Globus pallidus (tissue), 1 donor: ENCODE measurements around the gene DPYD.

Experiments used
- DNase-seq: peaks from one replicate; pipeline ENCODE4 v3.0.0-alpha.2; 2015; ENCODE audit warnings: low spot score

DPYD gene

DNA sequence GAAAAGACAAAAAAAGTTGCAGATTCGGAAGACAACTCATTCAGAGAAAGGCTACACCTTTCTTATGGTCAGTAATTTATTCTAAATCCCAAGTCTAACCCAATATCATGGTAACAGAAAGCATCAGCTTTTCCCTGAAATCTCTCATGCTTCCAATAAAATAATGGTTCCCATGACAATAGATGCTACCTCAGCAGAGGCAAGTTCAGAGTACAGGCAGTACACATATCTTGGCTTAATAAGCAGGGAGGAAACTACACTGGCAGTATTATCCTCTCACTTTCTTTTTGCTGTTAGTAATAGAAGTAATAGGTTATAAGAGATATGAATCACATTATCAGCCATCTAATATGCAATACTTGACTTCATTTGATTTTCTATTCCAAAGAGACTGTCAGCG lies 137.1 kb downstream of the DPYD start:
- no peak for DNase-seq

DNA sequence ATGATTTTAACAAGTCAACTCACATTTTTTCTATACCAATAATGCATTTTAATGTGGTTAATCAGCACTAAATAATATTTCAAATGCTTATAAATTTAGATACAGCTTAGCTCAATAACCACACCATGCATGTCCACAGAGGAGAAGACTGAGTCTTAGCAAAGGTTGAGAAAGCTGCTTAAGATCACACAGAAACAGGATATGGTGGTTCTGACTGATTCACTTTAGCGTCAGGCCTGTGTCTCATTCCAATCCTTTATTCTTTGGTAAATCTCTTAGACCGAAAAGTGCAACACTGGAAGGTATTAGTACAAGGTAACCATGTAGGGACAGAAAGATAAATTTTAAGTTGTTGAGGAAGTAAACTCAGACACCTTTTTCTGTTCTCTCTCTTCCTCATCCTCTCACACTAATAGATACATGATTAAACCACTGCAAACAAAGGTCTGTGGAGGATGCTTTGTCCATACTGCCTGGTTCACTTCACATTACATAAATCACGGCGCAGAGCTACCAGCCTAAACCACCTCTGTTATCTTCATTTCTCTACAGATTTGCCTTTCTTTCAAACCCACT lies 139.0 kb downstream of the DPYD start:
- DNase-seq: no peak

DNA sequence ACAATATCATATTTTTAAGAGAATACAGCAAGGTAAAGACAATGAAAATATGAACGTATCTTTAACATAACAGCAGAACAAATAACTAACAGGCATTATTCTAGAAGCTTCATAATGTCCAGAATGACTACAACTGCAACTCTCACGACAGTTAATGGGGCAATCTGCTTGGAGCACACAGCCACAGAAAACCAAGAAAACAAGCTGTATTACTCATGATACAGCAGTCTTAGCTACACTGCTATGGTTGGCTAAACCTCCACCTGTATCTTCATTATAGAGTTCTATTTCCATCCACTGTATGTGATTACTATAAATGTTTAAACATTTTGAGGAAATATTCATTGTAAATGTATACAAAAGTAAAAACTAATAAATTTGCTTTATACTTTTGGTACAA lies 139.9 kb downstream of the DPYD start:
- no peak for DNase-seq

DNA sequence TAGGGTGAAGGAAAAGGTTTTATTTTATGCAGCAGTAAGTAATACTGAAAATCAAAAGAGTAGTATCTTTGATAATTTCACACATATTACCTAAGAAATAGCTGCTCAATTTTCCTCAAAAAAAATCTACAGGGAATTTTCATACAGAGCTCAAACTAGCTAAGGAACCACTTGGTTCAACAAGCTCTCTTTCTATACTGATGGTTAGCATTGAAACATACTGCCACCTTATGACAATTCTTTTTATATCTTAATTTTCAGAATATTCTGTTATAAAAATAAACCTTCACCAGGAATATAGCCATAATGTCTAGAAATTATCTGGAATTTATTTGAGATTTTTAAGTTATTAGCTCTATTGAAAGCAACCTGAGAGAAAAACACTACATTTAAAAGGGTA lies 142.1 kb downstream of the DPYD start:
- DNase-seq: no peak

DNA sequence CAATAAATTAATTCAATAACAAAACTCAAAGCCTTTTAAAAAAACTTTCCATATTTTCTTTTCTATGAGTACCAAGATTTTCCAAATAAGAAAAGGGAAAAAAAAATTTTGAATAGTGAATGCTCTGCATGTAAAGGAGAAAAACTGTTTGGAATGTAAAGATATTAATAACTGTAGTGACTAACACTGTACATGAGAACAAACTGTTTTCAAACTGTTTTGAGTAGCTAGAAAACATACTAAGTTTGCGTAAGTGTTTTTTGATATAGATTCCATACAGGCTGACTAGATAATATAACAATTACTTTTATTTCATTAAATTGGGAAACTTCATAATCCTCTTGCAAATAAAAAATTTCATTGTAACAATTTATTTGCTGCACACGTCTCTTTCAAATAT lies 150.5 kb downstream of the DPYD start:
- DNase-seq: no peak

DNA sequence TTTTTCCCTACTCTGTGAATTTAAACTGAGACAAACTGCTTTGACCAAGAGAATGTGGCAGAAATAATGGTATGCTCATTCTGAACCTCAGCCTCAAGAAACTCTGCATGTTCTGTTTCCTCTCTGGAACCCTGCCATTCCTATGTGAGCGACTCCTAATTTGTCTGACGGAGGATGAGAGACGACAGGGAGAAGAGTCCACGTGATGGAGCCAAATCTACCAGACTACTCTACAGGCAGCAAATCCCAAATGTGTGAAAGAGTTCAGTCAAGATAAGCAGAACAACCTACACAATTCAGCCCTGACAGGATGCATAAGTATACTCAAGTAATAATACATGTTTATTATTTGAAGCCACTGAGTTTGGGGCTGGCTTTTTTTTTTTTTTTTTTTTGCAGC lies 153.5 kb downstream of the DPYD start:
- DNase-seq: no peak

DNA sequence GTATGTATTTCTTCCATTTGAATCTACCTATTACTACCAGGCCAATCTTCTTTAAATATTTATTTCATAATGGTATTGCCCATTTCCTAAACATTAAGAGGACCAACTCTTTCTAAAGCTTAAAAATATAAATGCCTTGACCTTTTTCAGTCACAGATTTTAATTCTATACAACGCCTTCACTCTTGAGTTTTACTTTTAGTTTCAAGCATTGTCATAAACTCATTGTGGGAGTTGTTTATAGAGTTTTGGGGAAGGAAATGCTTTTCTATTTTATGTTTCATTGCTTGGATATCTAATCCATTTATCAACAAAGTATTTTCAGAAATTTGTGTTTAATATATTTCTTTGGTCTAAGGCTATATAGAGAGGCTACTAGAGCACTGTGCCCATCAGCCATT lies 155.8 kb downstream of the DPYD start:
- no peak for DNase-seq

DNA sequence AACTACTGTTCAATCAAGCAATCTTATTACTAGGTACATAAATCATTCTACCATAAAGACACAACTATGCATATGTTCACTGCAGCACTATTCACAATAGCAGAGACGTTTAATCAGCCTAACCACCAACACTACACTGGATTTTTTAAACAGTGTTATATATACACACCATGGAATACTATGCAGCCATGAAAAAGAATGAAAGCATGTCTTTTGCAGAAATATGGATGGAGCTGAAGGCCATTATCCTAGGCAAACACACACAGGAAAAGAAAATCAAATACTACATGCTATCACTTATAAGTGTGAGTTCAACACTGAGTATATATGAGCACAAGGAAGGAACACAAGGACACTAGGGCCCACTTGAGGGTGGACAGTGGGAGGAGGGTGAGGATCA lies 159.2 kb downstream of the DPYD start:
- no peak for DNase-seq

DNA sequence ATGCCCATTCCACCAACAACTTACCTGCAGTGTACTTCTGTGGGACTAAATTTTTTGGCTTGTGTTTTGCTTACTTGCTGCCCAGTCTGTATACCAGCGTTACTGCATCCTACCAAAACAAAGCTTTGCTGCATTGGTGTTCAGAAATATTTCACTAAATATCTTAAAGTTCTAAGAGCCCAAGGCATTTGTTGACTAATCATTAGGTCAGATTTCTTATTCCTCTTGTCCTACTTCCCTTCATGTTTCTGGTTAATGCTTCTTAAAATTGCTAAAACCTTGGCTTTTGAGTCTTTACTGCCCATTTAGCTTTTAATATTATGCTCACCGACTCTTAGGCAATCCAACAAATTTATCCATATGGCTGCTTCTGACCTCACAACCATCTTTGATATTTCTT lies 161.8 kb downstream of the DPYD start:
- DNase-seq: no peak

DNA sequence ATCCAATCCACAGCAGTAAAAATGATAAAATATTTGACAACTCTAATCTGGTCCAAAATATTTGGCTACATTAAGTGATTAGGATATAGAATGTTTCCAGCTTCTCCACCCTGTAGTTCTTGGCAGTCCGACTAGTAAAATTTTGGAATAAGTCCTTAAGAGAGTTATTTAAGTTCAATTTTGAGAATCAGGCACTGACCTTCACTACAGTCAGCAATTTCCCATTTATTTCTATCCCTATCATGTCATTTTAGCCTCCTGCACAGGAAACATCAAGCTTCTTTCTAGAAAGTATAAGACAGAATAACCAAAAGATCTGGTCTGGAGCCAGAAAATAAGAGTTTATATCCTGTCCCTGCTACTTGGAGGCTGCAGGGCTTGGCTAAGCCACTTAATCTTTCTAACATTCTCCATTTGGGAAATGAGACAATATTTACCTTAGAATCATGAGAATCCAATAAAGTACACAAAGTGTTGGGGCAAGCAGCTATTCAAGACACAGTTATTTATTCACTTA lies 162.2 kb downstream of the DPYD start:
- DNase-seq: no peak

DNA sequence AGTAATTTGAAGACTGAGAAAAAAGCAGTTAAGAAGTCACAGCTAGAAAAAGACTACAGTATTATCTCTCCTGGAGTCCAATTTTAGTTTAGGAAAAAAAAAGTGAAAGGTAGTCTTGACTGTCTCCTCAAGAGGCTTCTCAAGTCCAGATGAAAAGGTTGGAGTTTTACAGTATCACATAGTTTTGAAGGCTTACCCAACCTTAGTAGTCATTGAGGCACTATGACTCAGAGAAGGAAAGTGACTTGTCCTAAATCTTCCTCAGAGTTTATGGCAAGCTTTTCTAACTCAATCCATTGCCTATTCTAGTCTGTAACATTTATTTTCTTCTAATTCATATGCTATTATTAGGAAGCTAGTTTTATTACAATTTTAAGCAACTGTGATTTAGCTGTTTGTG lies 174.9 kb downstream of the DPYD start:
- no peak for DNase-seq

DNA sequence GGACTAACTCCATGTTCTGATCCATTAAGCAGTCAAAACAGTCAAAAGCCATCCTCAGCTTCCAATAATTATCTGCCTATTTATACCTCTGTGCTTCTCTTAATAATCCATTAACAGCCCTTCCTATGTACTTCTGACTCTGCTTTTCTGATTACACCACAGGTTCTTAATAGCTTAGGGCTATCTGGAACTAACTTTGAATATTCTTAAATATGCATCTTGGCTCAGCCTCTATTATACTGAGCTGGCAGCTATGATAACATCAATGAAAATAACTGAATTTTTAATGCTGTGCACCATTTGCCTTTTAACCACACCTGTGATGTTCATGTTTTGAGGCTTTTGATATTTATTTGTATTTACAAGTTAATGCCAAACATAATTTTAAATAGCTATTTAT lies 175.9 kb downstream of the DPYD start:
- DNase-seq: no peak

DNA sequence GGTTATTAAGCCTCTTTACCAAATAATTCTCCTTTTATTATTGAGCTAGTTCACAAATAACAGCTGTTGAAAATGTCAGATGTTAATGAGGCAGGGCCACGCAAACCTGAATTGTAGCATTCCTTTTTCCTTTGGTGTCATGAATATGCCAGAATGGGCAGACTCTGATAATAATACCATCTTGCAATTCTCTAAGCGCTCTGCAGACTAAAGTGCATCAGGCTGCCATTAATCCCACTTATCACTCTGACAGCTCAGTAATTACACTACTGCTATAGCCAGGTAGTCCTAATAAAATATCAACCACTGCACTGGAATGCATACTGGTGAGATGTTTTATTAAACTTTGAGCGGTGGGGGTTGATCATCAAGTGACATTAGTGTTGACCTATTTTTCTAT lies 177.7 kb downstream of the DPYD start:
- DNase-seq: no peak

DNA sequence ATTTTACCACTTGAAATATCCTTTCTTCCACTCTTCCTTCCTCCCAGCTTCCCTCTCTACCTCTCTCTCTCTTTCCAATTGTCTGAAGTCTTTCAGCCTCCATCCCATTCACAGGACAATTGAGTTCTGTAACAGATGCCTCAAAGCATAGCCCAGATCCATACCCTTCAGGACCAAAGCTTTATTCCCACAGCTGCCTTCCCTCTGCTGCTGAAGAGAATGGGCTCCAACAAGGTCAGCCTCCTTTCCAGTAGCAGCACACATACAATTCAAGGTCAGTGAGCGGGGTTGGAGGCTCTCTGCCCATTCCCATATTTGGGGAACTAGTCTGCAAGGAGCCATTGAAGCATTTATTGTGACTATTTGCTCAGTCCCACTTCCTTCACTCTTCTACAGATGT lies 179.9 kb downstream of the DPYD start:
- DNase-seq: no peak

DNA sequence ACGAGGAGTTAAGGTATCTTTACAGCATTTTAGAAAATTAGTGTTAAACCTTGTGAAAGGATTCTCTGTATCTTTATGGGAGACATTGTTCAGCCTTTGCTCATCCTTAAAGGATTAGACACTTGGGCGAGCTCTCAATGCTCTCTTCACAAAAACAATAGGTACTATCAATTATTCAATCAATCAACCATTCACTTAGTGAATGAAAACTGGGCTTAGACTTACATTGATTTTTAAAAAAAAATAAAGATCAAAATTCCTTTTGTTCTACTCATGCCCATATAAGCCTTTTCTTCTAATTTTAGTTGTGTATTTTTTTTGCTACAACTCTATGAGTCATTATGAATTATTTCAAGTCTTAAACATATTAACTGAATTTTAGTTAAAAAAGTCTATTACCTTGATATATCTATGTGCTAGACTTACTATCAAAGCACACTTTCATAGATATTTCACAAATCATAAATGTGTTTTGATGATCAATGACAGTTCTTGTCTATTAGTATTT lies 181.2 kb downstream of the DPYD start:
- DNase-seq: no peak

DNA sequence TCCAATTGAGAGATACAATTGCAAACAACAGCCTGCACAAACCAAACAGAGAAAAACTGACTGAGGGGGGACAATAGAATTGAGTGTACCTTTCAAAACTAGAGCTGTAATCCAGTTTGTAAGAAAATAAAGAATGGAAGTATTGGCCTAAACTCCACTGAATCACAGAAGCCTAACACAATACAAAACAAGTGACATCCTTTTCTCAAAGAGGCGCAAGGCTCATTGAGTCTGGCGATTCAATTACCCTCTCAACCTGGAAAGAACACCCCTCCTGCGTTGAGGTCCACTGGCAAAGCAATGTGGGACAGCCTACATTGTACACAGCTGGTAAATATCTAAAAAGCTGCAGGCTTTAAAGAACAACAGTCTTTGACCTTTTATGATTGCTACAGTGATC lies 182.6 kb downstream of the DPYD start:
- DNase-seq: no peak

DNA sequence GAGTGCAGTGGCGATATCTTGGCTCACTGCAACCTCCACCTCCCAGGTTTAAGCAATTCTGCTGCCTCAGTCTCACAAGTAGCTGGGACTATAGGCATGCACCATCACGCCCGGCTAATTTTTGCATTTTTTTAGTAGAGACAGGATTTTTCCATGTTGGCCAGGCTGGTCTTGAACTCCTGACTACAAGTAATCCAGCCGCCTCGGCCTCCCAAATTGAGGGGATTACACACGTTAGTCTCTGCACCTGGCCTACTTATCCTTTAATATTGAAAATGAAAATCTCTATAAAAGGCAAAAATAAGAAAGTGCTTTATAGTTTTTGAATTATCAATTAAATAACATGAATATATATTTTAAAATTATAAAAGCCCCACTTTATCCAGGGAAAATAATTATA lies 190.6 kb downstream of the DPYD start:
- no peak for DNase-seq

DNA sequence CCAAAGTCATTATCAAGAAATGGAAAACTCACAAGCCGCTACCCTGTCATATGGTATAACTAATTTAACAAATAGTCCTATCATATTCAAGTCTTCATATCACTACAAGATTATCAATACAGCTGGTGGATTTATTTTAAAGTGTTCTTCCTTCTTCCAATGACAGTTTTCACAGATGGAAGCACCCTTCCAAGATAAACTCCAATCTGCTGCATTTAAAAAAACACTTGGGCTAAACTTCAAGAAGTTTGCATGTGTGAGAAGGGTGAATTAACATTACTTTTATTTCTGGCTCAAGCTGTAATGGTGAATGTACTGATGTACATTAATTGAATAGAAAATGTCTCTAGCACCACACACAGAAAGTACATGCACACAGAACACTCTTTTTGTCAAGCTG lies 192.4 kb downstream of the DPYD start:
- DNase-seq: no peak

DNA sequence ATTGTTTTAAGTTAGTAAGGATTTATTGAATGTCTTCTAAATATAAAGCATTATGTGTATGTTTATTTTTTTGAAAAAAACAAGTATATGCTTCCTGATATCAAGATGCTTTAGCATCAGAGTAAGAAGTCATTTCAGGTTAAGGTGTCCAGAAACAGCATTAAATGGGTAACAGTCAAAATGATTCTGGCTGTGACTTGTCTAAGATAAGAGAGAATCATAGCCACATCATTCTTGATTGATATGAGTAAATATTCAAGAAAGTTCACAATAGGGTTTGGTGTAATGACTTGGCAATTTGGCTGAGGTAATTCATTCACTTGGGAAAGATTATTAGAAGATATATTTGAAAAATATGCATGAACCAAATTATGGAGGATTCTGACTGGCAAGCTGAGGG lies 193.8 kb downstream of the DPYD start:
- no peak for DNase-seq

DNA sequence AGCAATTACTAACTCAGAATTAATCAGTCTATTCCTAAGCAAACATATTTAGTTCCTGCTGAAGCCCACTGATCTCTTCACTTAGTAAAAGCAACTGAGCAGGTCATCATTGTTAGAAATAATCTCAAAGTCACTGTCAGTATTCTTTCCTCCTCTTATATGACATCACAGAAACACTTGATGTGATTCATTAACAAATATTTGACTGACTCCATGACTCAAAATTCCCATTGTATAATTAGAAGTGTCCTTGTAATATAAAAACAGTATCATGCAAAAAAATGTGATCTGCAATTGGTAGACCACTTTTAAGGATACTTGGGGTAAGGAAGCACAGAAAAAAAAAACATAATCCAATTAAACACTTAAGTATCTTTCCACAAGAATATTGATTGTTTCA lies 194.4 kb downstream of the DPYD start:
- DNase-seq: no peak

DNA sequence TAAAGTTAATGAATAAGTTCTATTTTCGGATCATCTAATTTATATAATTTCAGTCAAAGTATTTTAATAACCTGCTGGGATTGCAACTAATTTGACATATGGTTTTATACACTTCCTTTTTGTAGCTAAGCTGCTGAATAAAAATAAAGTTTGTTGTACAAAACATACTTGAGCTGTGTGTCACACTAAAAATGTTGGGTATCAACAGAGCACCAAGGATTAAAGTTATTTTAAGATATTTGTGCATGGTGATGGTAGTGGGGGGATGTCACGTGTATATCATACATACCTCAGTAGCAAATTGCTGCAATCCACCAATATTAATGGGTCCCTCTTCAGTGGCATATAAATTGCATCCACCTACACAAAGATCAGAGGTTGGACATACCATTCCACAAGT lies 199.6 kb downstream of the DPYD start:
- no peak for DNase-seq

DNA sequence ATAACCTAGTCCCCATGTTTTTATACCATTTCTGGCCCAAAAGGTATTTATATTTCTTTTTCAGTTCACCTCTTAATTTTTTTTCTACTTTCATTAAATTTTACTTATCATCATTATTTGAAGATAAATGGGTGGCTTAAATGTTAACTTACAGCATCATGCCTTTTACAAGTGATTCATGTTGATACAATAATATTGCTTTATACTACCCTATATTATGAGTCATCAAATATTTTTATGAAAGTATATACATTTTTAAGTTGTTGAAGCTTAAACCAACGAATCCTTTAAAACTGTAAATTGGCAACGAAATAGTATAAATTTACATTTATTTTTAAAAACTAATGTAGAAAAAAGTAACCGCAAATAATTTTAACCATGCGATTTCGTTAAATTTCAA lies 207.9 kb downstream of the DPYD start:
- DNase-seq: no peak

DNA sequence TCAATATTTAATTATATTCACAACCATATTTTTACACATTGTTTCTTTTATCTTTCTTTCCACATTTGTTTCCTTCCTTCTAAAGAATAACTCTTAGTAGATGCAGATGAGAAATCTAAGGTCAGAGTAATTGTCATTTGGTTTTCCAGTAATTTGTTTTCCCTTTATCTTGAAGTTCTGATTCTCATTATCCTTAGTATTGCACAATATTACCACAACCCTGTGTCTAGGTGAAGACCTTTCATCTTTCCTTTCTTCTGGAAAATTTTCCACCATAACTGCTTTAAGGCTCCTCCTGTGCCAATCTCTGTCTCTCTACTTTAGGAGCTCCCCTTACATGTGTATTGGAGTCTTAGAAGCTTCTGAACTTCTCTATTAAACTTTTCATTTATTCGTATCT lies 209.0 kb downstream of the DPYD start:
- no peak for DNase-seq

DNA sequence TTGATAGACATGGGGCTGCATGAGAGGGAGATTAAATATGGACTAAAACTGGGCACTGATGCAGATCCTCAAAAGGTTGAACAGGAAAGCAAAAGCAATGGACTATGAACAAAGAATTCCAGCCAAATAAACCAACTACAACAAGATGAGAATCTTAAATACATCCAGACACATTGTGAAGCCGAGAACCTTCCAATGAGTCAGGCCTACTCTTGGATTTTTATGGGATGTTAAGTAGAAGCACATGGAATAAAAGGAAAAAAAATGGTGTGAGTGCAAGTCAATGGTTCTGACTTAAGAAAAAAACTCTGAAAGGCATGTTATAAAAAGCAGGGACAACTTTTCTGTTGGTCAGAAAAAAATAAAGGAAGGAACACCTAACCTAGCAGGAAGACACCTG lies 227.2 kb downstream of the DPYD start:
- no peak for DNase-seq

DNA sequence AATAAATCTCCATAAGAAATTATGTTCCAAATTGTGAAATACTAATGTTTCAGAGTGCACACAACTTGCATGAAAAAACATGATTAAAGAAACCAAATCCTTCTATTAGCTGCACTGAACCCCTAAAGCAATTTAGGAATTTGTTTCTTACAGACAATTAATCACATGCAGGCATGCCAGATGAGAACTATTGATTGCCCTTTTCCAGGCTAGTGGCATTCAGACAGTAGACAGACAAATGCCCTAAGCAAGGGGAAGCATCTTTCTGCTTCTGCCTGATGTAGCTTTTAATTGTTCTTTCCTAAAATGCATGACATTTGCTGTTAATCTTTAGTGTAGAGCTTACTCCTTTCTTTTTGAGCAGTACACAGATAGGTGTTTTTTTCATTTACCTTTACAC lies 229.5 kb downstream of the DPYD start:
- DNase-seq: no peak
